Astrocyte (in vitro differentiated cells and primary cell): ENCODE measurements around the gene CTCFL.

Experiments used
- CTCF ChIP-seq: IDR thresholded peaks from 2 replicates; pipeline ENCODE4 v1.5.1; 2011; ENCODE audit warnings: low read depth, mild to moderate bottlenecking, inconsistent platforms, low read length, moderate library complexity; ENCODE audit not compliant: insufficient read depth
- EZH2 ChIP-seq: IDR thresholded peaks from 2 replicates; pipeline ENCODE4 v1.6.1; 2012; ENCODE audit warnings: mild to moderate bottlenecking, low read length, inconsistent platforms; ENCODE audit not compliant: insufficient read depth

- peak; percentile 81 for TF ChIP-seq CTCF
- TF ChIP-seq EZH2 = no peak
Observed at GRCh38 chr20:57514273-57514751, 10.6 kb downstream of the CTCFL start.
